Measurements from ENCODE around the gene CDH12. TPM values are rescaled to one million over a fixed set of nuclear protein-coding genes. Genes with fewer than 3 reads are reported as not detected.

The CDH12 gene
- under 1 TPM in 1 of 7 donors, not detected in 6; 0.32 TPM for total RNA-seq
- polyA plus RNA-seq = not detected
- long read RNA-seq, donor 1 = 0 reads
- long read RNA-seq, donor 2 = 0 reads

DNA sequence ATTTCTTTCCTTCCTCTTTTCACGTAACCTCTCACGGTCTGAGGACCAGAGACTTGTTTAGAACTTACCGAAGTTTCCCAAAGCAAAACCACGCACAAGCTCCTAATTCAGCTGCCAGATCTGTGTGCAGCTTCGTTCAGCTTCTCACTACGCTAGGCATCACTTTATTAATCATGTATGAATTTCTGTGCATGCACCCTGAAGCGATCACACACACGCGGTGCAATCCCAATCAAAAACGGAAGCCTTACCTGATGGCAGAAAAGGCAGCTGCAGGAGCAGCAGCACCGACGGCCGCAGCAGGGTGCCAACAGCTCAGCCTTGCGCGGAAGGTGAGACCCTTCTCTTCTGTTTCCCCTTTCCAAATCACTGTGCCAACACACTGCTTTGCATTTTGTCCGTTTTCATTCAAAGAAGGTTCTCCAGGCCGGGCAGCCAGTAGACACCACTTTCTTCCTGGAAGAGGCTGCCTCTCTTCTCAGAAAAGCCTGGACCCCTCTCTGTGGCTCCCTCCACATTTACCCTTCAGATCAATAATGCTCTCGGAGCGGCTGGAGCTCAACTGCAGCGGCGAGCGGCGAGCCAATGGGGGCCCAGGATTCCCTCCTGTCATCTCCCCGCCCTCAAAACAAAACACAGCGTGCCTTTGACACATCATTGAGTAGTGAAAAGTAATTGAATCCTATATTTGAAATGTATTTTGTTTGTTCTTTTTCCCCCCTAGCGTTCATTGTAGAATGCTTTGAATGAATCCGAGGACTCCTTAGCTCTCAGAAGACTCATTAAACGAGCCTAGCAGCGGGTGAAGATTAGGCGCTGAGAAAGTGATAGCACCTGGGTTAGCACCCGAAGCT is at the start of gene CDH12:
TSS of gene CDH12 (minus strand) at position 538 of the 854 bp plus-strand sequence.
- intact Hi-C loops (cut with DNase I; ENCODE audit: low total_unique reads) = no loop called here

DNA sequence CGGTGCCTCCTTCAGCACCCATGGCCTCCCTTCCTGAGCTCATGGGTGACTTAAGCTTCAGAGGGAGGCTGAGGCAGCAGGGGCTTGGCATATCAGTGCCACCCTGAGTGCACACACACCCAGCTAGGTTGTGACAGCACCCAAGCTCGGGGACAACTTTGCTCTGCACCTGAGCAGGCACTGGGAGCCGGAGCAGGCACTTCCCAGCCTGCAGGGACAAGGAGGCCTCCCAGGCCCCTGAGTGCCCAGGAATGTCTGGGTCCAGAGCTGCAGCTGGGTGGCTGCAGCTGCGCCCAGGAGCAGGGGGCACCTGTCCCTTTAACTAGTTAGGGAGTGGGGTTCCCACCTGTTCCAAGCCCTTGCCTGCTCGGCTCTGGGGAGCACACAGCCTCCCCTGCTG is 48.7 kb upstream of the CDH12 start:
- Histone ChIP-seq H3K4me1 (no peaks in the 10 kb centered on the region), H3K27me3 (replicated peaks in 1 of 7) (no peaks in the 10 kb centered on the region), H3K9me3 (peaks cover 0 to 16% (median 4%) of the 10 kb centered on the region in 8 donors), H3K4me3 (no peak overlapping the region), H3K27ac (no peak overlapping the region), H3K36me3 (no peaks in the 10 kb centered on the region)
- no peak for DNase-seq
- intact Hi-C loops (cut with DNase I; ENCODE audit: low total_unique reads) = no loop called here
- TF ChIP-seq POLR2AphosphoS5 (IDR thresholded peaks at IDR 0.05) (no peak), POLR2A (IDR thresholded peaks at IDR 0.05) (no peak)
- TF ChIP-seq, protein P1, sequence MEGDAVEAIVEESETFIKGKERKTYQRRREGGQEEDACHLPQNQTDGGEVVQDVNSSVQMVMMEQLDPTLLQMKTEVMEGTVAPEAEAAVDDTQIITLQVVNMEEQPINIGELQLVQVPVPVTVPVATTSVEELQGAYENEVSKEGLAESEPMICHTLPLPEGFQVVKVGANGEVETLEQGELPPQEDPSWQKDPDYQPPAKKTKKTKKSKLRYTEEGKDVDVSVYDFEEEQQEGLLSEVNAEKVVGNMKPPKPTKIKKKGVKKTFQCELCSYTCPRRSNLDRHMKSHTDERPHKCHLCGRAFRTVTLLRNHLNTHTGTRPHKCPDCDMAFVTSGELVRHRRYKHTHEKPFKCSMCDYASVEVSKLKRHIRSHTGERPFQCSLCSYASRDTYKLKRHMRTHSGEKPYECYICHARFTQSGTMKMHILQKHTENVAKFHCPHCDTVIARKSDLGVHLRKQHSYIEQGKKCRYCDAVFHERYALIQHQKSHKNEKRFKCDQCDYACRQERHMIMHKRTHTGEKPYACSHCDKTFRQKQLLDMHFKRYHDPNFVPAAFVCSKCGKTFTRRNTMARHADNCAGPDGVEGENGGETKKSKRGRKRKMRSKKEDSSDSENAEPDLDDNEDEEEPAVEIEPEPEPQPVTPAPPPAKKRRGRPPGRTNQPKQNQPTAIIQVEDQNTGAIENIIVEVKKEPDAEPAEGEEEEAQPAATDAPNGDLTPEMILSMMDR (IDR thresholded peaks at IDR 0.05 in 8 of 11, conservative IDR thresholded peaks at IDR 0.05 in 3 of 11) = no peak
- 68 to 84% (median 73%) methylated on average over 4 to 5 of the region's 5 CpGs for WGBS, 5 donors

More for the DNA sequence above, at the start of gene CDH12:
- WGBS, 5 donors = 2 to 4% (median 3%) methylated on average over 31 of the region's 31 CpGs
- DNase-seq = peak; percentile 67
- H3K4me3 ChIP-seq = peak within 1 kb of the TSS; percentile 0 to 59 (median 20)
- TF ChIP-seq POLR2AphosphoS5 (IDR thresholded peaks at IDR 0.05) (peak in 1 of 3 donors; percentile 42), POLR2A (IDR thresholded peaks at IDR 0.05) (no peak)
- TF ChIP-seq, protein P1 (IDR thresholded peaks at IDR 0.05 in 8 of 11, conservative IDR thresholded peaks at IDR 0.05 in 3 of 11) = no peak
- peaks cover 0 to 6% (median 0%) of the 10 kb centered on the region in 7 donors for H3K27me3 ChIP-seq (replicated peaks in 1 of 7)
- no peak within 1 kb of the TSS for H3K27ac ChIP-seq
- H3K9me3 ChIP-seq = peaks cover 0 to 3% (median 0%) of the 10 kb centered on the region in 8 donors
- peaks cover 0 to 16% (median 1%) of the 10 kb centered on the region in 6 donors for H3K4me1 ChIP-seq
- no peaks in the 10 kb centered on the region for H3K36me3 ChIP-seq

GRCh38 chr5:22900801-22901310 is 47.7 kb upstream of the CDH12 start:
- Histone ChIP-seq H3K27me3 (replicated peaks in 1 of 7) (no peaks in the 10 kb centered on the region), H3K4me1 (no peaks in the 10 kb centered on the region), H3K4me3 (no peak overlapping the region), H3K36me3 (no peaks in the 10 kb centered on the region), H3K27ac (no peak overlapping the region), H3K9me3 (peaks cover 0 to 16% (median 4%) of the 10 kb centered on the region in 8 donors)
- DNase-seq = no peak
- WGBS, 5 donors = 88 to 94% (median 91%) methylated on average over 16 to 17 of the region's 17 CpGs
- intact Hi-C loops (cut with DNase I; ENCODE audit: low total_unique reads) = no loop called here
- TF ChIP-seq, protein P1 (IDR thresholded peaks at IDR 0.05 in 8 of 11, conservative IDR thresholded peaks at IDR 0.05 in 3 of 11) = no peak
- TF ChIP-seq POLR2A (IDR thresholded peaks at IDR 0.05) (no peak), POLR2AphosphoS5 (IDR thresholded peaks at IDR 0.05) (no peak)

- Histone ChIP-seq H3K27ac (no peak overlapping the region), H3K4me1 (no peaks in the 10 kb centered on the region), H3K9me3 (peaks cover 0 to 16% (median 4%) of the 10 kb centered on the region in 8 donors), H3K27me3 (replicated peaks in 1 of 7) (no peaks in the 10 kb centered on the region), H3K4me3 (no peak overlapping the region), H3K36me3 (no peaks in the 10 kb centered on the region)
- DNase-seq = no peak
- intact Hi-C loops (cut with DNase I; ENCODE audit: low total_unique reads) = no loop called here
- TF ChIP-seq POLR2AphosphoS5 (IDR thresholded peaks at IDR 0.05) (no peak), POLR2A (IDR thresholded peaks at IDR 0.05) (no peak)
- TF ChIP-seq, protein P1 (IDR thresholded peaks at IDR 0.05 in 8 of 11, conservative IDR thresholded peaks at IDR 0.05 in 3 of 11) = no peak
- WGBS, 5 donors = 87 to 92% (median 91%) methylated on average over 8 of the region's 8 CpGs
These were observed 46.2 kb upstream of the CDH12 start for GRCh38 chr5:22899341-22899740.
